K562 (cell line): ENCODE results near the gene C9. TPM values are rescaled to one million over a fixed set of nuclear protein-coding genes. Genes with fewer than 3 reads are reported as not detected.
A peak's percentile ranks its signal among the peaks of the same experiment; 100 is the strongest.

Source experiments
- BRF1 ChIP-seq: IDR thresholded peaks from 3 replicates; pipeline ENCODE4 v1.6.1; 2011; ENCODE audit warnings: borderline replicate concordance, mild to moderate bottlenecking; ENCODE audit not compliant: insufficient read length; ENCODE audit errors: extremely low read depth
- CAMTA2 ChIP-seq: fragments of 250-450 bp; sonication (Bioruptor Pico); conservative IDR thresholded peaks from 2 replicates; pipeline ENCODE4 v1.5.1; 2022
- CCNT2 ChIP-seq: IDR thresholded peaks from 2 replicates; pipeline ENCODE4 v1.6.1; 2011; ENCODE audit warnings: borderline replicate concordance, low read depth, mild to moderate bottlenecking, moderate library complexity, mixed read lengths, low read length; ENCODE audit not compliant: insufficient read length; ENCODE audit errors: extremely low read depth
- CREB3 ChIP-seq: fragments of 450-650 bp; conservative IDR thresholded peaks from 2 replicates; pipeline ENCODE4 v1.6.1; 2016; ENCODE audit warnings: missing genetic modification characterization, low read depth, mild to moderate bottlenecking, missing compliant biosample characterization, moderate library complexity
- CTCFL ChIP-seq: IDR thresholded peaks from 2 replicates; pipeline ENCODE4 v1.6.1; 2011; ENCODE audit warnings: borderline replicate concordance, low read depth, mild to moderate bottlenecking, moderate library complexity, low read length; ENCODE audit not compliant: insufficient read depth, poor library complexity, severe bottlenecking
- DLX4 ChIP-seq: fragments of 250-450 bp; sonication (Bioruptor Pico); IDR thresholded peaks from 2 replicates; pipeline ENCODE4 v1.6.1; 2021; ENCODE audit warnings: mild to moderate bottlenecking
- EP300 ChIP-seq: IDR thresholded peaks from 2 replicates; pipeline ENCODE4 v1.6.1; 2012; ENCODE audit warnings: low read length, improper control_type of control experiment
- EP400 ChIP-seq: fragments of 450-650 bp; IDR thresholded peaks from 2 replicates; pipeline ENCODE4 v1.6.1; 2017; ENCODE audit warnings: antibody characterized with exemption, mild to moderate bottlenecking, moderate library complexity
- FOXK2 ChIP-seq, 2 experiments: fragments of 450-650 bp; IDR thresholded peaks in 1 of 2; conservative IDR thresholded peaks in 1 of 2; 2 replicates each; pipeline ENCODE4 v1.6.1; 2016; ENCODE audit warnings: low read depth in 2 of 2, mild to moderate bottlenecking in 1 of 2
- JUND ChIP-seq, 2 experiments: IDR thresholded peaks; 2 replicates in 1 of 2; 3 replicates in 1 of 2; pipeline ENCODE4 v1.6.1; 2011; ENCODE audit warnings: borderline replicate concordance in 2 of 2, low read depth in 2 of 2, low read length in 2 of 2, improper control_type of control experiment in 1 of 2, missing biosample characterization in 1 of 2, missing genetic modification characterization in 1 of 2, missing genetic modification reagents in 1 of 2
- MAFF ChIP-seq: IDR thresholded peaks from 2 replicates; pipeline ENCODE4 v1.6.1; 2012; ENCODE audit warnings: low read length, improper control_type of control experiment
- NEUROD1 ChIP-seq: fragments of 150-350 bp; IDR thresholded peaks from 2 replicates; pipeline ENCODE4 v1.6.1; 2014; ENCODE audit warnings: borderline replicate concordance, low read length, low read depth; ENCODE audit not compliant: partially characterized antibody
- NFATC3 ChIP-seq: fragments of 450-650 bp; IDR thresholded peaks from 2 replicates; pipeline ENCODE4 v1.6.1; 2017; ENCODE audit warnings: mild to moderate bottlenecking
- NFXL1 ChIP-seq: fragments of 450-650 bp; formaldehyde crosslinking; IDR thresholded peaks from 2 replicates; pipeline ENCODE4 v1.4.0; 2021; ENCODE audit warnings: mild to moderate bottlenecking
- NKRF ChIP-seq: fragments of 450-650 bp; IDR thresholded peaks from 2 replicates; pipeline ENCODE4 v1.6.1; 2016; ENCODE audit warnings: borderline replicate concordance
- SMC3 ChIP-seq: conservative IDR thresholded peaks from 2 replicates; pipeline ENCODE4 v1.6.1; 2011; ENCODE audit warnings: low read depth, low read length, improper control_type of control experiment; ENCODE audit not compliant: insufficient read depth
- SRSF3 ChIP-seq: fragments of 200-400 bp; formaldehyde crosslinking; IDR thresholded peaks from 2 replicates; pipeline ENCODE4 v1.6.1; 2016; ENCODE audit warnings: mild to moderate bottlenecking, low read length, moderate library complexity; ENCODE audit not compliant: insufficient read depth
- ZFPM2 ChIP-seq: fragments of 250-450 bp; sonication (Bioruptor Pico); IDR thresholded peaks from 2 replicates; pipeline ENCODE4 v1.5.1; 2022; ENCODE audit warnings: mild to moderate bottlenecking
- ZNF121 ChIP-seq: sonication (generic); formaldehyde crosslinking; conservative IDR thresholded peaks from 2 replicates; pipeline ENCODE4 v1.8.0; 2022; ENCODE audit warnings: missing genetic modification reagents
- ZNF23 ChIP-seq: fragments of 250-450 bp; sonication (Bioruptor Pico); IDR thresholded peaks from 2 replicates; pipeline ENCODE4 v1.4.0; 2020; ENCODE audit warnings: mild to moderate bottlenecking
- ZNF253 ChIP-seq: fragments of 250-450 bp; sonication (Bioruptor Pico); conservative IDR thresholded peaks from 2 replicates; pipeline ENCODE4 v1.6.1; 2021; ENCODE audit warnings: mild to moderate bottlenecking
- ZNF583 ChIP-seq: fragments of 250-450 bp; sonication (Bioruptor Pico); IDR thresholded peaks from 2 replicates; pipeline ENCODE4 v1.4.0; 2020
- polyA plus RNA-seq, 8 experiments: library from polyadenylated mRNA; depleted of rRNA in 4 of 8; stranded (reverse) in 5 of 8; unstranded in 3 of 8; fragments of >200 nt; fragmentation: Nextera tagmentation in 2 of 8; fragmentation: Illumina TruSeq in 1 of 8; extraction: Ambion mirVana in 2 of 8; extraction: Trizol in 1 of 8; gene quantifications; 2 replicates each; pipeline versions ENCODE4 v1.2.1 to v1.2.3, GENCODE V29; 2011 to 2014; ENCODE audit warnings: inconsistent platforms in 1 of 8, missing spikeins in 1 of 8
- total RNA-seq, 7 experiments: library from RNA; depleted of rRNA in 6 of 7; stranded (reverse); fragments of >200 nt in 6 of 7; fragmentation: Illumina TruSeq in 2 of 7; extraction: Trizol in 2 of 7; gene quantifications; 2 replicates each; pipeline versions ENCODE4 v1.2.1 to v1.2.3, GENCODE V29; 2011 to 2021; ENCODE audit warnings: low replicate concordance in 1 of 7

The C9 gene
- total and polyA plus RNA-seq, 9 of the 15 experiments (the other 6 are each of a cell fraction or from before 2014, with no cell fraction given), result 0.08 to 0.38 TPM; not detected in 7

- TF ChIP-seq DLX4 (CRISPR knock-in tag) (no peak), ZFPM2 (no peak), JUND (IDR thresholded peaks at IDR 0.05; ENCODE audit: borderline replicate concordance, low read depth, low read length) (0 out of 2 replicates have a peak, but pooled peaks have one; percentile 50), JUND (tag; IDR thresholded peaks at IDR 0.05; ENCODE audit: borderline replicate concordance, low read depth, low read length) (no peak; the same call in 2 of the 3 replicates), CREB3 (tag) (no peak), CTCFL (no peak), MAFF (0 out of 2 replicates have a peak, but pooled peaks have one; percentile 17), EP400 (no peak), NFATC3 (no peak), NEUROD1 (no peak), ZNF583 (CRISPR knock-in tag) (no peak), NKRF (no peak), CCNT2 (no peak), NFXL1 (CRISPR knock-in tag) (no peak), SMC3 (peak; percentile 95), SRSF3 (no peak), FOXK2 (conservative IDR thresholded peaks at IDR 0.05 in 1 of 2, IDR thresholded peaks at IDR 0.05 in 1 of 2; ENCODE audit: low read depth in 2 of 2) (peak in 1 of 2 experiments; percentile 38; a peak in 2 of 4 replicates), BRF1 (no peak), CAMTA2 (CRISPR knock-in tag) (no peak), ZNF121 (no peak), ZNF23 (CRISPR knock-in tag) (no peak), EP300 (0 out of 2 replicates have a peak, but pooled peaks have one; percentile 26), ZNF253 (no peak)
Observed at GRCh38 chr5:39283231-39283818, 81.0 kb downstream of the C9 start (continued).
